ENCODE measurements around the gene MFSD12.

The MFSD12 gene

DNA sequence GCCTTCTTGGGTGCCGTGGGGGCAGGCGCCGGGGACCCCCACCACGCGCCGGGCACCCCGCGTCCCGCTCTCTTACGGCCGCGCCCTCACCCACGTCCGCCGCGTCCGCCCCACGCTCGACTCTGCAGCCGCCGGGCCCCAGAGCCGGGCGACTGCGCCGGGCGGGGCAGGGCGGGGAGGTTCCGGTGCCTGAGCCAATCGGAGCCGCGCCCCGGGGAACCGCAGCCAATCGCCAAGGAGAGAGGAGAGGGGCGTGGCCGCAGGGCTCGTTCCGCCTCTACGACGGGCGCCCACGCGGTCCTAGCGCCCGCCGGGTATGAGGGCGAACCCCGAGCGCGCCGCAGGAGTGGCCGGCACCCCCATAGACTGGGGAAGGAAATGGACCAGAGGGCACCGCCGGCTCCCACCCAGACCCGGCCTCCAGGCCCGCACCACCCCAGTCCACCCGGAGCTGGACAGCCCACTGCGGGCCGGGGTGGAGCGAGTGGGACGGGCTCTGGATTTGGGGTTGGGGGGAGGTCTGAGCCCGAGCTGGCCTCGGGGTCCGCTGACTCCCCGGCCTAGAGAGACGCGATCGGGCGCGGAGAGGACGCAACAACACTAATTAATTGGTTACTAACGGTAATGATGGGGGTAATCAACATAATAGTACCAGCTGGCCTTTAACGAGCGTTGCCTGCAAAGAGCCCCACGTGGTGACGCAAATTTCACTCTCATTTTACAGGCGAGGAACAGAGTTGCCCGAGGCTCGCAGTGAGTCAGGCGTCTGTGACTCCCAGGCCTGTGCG is at the start of gene MFSD12:
Gene MFSD12 (minus strand): TSS at position 126 of the 788 bp plus-strand sequence. CDS start 183 bp downstream, outside the sequence.
- DNase-seq (ENCODE audit: low spot score): peak; percentile 92

DNA sequence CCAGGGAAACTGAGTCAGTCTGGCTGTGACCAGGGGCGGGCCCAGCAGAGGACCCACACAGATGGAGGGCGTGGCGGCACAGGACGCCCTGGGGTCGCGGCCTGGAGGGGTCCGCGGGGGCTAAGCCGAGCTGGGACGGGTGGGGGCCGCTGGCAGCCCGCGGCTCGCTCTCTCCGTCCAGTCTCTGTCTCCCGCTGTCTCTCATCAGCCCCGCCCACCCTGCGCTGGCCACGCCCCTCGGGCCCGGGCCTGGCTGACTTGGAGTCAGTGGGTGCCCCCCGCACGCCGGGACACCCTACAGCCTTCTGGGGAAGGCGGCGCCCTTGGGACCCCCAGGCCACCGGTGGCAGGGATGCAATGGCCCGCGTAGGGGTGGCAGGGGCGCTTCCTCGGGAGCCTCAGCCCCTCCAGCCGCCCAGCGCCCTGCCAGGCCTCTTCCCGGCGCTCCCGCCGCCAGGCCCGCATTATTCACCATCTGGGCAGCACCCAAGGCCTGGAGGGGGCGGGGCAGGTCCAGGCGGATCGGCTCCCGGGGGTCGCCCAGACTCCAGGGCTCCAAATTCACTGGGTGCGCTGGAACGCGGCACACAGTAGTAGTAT is 49.4 kb upstream of the MFSD12 start, which contains the start of gene TBXA2R:
Gene TBXA2R (minus strand): TSS at position 186 of the 600 bp plus-strand sequence. CDS start 6,241 bp downstream, outside the sequence.
- peak; percentile 72 for DNase-seq (ENCODE audit: low spot score)

DNA sequence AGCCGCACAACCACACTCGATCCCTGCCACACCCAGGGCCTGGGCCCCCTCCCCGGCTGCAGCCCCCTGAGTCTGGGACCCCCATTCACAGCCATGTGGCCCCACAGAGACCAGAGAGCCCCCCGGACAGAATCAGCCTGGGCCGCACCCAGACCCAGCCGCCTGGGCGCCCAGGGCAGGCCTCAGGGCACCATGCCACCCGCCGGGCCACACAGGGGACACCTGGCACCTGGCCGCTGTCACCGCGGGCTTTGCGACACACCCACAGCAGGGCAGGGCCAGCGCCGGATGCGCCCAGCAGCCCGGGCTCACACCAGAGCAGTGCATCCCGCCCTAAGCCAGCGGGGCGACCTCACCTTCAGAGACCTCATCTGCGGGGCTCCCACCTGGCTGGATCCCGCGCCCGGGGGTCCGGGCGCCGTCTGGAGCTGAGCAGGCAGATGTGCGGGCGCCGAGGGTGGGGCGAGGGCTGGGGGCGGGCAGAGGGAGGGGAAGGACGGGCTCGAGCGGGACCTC is 48.8 kb upstream of the MFSD12 start:
- no peak for DNase-seq (ENCODE audit: low spot score)

DNA sequence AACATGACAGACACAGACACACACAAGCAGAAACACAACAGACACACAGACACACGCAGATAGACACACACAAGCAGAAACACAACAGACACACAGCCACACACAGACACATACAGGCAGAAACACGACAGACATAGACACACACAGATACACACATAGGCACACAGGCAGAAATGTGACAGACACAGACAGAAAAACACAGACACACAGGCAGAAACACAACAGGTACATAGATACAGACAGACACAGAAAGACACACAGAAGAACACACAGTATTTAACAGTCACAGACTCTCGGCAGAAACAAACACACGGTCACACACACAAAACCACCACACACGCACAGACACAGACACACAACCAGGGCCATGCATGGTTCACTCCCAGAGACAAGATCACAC is 48.4 kb upstream of the MFSD12 start:
- no peak for DNase-seq (ENCODE audit: low spot score)

DNA sequence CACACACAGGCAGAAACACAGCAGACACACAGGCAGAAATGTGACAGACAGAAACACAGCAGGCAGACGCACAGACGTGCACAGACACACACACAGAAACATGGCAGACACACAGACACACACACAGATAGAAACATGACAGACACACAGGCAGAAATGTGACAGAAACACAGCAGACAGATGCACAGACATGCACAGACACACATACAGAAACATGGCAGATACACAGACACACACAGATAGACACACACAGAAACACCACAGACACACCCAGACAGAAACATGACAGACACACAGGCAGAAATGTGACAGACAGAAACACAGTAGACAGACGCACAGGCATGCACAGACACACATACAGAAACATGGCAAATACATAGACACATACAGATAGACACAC is 48.0 kb upstream of the MFSD12 start:
- no peak for DNase-seq (ENCODE audit: low spot score)

DNA sequence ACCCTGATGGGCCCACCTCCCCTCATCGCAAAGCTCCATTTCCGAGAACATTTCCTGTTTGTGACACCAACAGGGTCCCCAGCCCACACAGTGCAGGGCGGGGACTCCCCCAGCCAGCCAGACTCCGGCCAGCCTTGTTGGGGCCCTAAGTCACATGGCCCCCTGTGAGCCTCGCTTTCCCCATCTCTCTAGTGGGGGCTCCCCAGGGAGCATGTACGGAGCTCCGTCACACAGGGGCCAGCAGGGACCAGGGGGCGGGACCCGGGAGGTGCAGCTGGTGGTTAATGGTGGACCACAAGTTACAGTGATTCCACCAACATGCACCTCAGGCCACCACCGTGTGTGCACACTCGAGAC is 47.6 kb upstream of the MFSD12 start:
- DNase-seq (ENCODE audit: low spot score): no peak

DNA sequence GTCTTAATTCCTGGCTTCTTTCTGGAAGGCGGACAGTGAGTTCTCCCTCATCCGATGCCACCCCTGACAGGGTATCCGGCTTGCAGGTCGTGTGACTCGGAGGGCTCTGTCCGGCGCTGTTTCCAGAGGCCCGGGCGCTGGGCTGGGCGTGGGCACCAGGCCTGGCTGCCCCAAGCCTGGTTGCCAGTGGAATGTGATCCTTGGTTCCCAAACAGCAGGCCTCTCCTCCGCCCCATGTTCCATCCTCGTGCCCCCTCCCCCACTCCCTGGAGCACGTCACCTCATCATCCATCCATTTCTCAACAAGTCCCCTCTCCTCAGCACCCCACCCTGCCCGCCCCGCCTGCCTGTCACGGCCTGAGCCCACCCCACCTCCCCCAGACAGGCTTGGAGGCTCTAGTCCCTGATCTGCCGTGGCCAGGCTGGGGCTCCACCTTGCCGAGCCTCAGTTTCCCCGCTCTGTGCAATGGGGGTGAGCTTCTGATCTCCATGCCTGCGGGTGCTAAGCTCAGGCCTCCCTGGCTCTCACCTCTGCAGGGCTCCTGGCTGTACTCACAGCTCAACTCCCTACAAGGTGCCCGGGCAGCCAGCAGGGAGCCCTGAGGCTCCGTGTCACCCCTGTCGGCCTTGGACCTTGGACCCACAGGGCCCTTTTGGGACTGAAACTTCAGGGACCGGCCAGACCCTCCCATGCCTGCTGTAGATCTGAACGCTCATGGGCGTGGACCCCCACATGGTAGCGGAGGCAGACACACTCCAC is 47.0 kb upstream of the MFSD12 start:
- DNase-seq (ENCODE audit: low spot score): no peak

DNA sequence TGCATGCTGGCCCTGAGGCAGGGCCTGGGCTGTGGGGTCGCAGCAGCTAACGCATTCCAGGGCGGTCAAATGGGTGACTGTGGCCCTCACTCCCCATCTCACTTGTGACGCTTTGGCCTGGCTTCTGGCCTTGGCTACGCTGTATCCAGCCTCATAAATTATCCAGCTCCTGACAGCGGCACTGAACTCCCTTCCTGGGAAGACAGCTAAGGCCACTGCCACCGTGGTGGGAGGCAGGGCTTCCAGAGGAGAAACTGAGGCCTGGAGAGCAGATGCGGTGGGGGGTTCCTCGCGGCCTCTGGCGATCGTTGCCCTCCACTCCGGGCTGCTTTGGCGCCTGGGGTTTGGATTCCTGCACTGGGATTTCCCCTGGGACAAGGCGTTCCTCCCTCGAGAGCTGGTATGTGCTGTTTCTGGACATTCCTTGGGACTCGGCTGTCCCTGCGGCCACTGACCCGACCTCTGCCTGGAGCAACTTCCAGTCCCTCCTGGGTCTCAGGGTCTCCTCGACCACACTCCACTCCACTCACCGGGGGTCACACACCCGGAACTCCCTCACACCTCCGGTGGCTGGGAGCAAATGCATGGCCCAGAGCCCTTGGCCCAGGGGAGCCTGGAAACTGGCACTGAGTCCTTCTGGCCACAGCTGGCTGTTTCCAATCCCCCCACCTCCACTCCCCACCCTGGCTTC is 45.9 kb upstream of the MFSD12 start:
- no peak for DNase-seq (ENCODE audit: low spot score)

DNA sequence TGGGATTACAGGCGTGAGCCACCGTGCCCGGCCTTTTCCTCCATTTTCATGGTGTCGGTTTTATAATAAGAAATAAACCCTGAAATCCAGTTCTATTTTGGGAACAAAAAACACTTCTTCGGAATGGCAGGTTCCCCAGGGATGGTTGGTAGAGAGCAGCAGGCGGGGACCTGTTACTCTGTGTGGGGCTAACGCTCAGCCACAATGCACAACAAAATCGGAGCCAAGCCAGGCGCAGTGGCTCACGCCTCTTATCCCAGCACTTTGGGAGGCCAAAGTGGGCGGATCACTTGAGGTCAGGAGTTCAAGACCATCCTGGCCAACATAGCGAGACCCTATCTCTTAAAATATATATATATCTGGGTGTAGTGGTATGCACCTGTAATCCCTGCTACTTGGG is 43.6 kb upstream of the MFSD12 start:
- DNase-seq (ENCODE audit: low spot score): no peak

DNA sequence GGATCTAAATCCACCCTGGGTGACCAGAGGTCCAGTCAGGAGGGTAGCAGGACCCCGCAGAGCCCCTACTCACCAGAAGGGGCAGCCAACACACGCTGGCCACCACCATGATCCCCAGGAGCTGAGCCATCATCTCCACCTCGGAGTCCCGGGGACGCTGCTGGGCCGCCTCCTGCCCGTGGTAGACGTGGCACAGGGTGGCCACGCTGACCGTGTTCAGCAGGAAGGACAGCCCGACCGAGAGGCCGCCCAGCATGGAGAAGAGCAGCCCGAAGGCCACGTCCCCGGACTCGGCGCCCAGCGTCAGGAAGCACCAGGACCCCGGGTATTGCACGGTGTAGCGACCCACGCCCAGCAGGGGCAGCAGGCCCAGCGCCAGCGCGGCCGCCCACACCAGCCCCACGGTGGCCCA is 42.4 kb upstream of the MFSD12 start:
- no peak for DNase-seq (ENCODE audit: low spot score)

DNA sequence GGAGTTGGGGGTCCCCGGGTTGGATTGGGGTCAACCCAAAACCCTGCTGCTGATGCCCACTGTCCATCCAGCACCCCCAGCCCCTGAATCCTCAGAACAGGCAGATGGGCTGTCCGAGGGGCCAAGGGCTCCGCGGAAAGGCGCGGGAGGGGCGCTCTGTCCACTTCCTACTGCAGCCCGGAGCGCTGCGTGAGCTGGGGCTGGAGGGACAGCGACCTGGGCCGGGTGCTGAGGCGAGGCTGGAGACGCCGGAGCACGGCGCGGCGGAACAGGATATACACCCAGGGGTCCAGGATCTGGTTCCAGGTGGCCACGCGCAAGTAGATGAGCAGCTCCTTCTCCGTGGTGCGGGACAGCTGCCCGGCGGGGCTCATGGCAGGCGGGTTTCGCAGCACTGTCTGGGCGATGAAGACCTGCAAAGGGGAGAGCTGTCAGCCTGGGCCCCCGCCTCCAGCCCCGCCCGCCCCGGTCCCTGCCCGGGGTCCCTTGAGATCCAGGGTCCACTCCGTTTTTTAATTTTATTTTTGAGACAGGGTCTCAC is 38.2 kb upstream of the MFSD12 start:
- DNase-seq (ENCODE audit: low spot score): no peak

DNA sequence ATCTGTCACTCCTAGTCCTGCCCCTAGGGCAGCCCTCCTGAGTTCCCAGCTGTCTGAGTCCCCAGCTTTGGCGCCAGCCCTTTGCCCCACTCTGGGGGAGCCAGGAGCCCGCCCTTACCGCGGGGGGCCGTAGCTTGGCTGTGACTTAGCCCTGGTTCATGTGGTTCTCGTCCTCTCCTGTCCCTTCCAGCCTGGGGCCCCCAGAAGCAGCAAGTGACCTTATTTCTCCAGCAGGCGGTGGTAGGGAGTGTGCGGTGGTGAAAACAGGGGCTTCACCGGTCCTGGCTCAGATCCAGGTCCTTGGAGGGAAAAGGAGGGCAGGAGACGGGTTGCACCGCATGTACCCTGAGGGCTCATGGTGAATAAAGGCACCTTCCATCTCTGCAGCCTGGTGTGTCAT is 35.8 kb upstream of the MFSD12 start:
- no peak for DNase-seq (ENCODE audit: low spot score)

DNA sequence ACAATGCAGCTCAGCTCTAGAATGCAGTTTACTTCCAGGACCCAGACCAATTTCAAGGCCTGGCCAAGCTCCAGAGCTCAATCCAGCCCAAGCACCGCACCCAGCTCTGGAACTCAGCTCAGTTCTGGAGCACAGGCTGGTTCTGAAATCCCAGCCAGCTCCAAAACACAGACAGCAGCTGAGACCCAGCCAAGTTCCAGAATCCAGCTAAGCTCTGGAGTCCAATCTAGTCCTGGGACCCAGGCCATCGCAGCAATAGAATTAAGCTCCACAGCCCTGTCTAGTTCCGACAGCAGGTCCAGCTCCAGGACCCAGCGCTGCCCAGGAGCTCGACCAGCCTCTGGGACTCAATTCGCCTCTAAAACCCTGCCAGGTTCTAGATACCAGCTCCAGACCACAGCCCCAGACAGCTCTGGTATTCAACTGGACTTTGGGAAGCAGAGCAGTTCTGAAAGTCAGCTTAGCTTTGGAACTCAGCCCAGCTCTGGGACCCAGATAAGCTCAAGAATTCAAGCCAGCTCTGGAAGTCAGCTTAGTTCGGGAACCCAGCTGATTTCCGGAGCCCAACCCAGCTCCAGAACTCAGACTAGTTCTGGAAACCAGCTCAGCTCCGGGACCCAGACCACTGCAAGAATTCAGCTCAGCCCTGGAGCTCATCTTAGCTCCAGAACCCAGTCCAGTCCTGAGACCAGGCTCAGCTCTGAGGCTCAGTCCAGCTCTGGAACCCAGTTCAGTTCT is 34.7 kb upstream of the MFSD12 start:
- DNase-seq (ENCODE audit: low spot score): no peak

DNA sequence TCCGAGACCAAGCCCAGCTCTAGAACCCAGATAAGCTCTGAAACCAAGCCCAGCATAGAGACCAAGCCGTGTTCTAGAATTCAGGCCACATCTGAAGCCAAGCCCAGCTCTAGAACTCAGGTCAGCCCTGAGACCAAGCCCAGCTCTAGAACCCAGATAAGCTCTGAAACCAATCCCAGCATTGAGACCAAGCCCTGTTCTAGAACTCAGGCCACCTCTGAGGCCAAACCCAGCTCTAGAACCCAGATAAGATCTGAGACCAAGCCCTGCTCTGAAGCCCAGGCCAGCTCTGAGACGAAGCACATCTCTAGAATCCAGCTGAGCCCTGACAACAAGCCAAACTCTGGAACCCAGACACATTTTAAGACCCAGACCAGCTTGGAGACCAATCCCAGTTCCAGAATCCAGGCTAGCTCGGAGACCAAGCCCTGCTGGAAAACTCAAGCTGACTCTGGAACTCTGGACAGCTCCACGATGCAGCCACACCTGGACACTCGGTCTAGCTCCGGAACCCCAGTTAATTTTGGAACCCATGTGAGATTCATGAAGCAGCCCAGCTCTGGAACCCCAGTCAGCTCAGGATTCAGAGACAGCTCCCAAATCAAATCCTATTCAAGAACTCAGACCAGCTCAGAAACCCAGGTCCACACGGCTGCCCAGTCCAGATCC is 33.7 kb upstream of the MFSD12 start:
- DNase-seq (ENCODE audit: low spot score): no peak

DNA sequence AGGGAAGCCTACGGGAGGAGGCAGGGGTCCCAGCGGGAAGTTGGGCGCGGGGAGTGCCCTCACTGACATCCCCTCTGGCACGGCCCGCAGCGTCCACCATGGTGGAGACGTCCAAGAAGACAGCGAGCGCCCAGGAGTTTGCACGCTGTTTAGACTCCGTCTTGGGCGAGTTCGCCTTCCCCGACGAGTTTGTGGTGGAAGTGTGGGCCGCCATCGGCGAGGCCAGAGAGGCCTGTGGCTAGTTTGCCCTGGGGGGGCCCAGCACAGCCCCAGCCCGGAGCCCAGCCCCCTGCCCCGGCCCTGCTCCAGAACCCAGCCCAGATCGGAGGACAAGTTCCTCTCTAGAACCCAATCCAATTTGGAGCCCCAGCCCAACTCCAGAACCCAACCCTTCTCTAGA is 32.6 kb upstream of the MFSD12 start:
- no peak for DNase-seq (ENCODE audit: low spot score)

DNA sequence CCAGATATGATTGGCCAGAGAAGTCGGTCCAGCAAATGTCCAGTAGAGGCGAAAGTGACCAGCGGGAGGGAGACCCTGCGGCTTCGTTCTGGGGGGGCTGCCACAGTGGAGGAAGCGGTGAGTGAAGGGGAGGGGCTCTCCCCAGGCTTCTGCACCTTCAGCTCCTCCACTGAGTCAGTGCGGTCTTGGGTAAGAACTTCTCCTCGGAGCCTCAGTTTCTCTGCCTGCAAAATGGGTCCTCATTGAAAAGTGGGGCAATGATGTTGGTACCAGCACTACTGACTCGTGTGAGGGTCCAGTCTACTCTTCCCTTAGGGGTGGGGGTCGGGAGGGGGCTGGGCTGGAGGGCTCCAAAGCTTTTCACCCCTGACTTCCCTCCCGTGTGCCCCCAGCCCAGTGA is 32.1 kb upstream of the MFSD12 start:
- no peak for DNase-seq (ENCODE audit: low spot score)

DNA sequence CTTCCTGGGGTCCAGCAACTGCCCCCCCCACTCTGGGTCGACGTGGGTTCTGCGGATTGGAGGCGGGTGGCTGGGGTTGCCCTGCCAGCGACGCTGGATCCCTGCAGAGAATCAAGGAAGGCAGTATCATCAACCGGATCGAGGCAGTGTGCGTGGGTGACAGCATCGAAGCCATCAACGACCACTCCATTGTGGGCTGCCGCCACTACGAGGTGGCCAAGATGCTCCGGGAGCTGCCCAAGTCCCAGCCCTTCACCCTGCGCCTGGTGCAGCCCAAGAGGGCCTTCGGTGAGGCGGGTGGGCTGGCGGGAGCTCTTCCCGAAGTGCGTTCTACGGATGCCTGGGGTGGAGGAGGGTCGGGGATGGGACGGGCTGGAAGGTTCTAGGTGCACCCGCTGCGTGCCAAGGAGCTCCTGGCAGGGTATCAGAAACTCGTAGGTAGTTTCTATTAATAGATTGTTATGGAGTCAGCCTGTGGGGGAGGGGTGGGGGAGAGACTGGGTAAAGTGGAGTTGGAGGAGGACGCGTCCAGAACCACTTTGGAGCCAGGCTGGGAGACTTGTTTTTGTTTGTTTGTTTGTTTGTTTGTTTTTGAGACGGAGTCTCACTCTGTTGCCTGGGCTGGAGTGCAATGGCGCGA is 29.4 kb upstream of the MFSD12 start:
- DNase-seq (ENCODE audit: low spot score): no peak

DNA sequence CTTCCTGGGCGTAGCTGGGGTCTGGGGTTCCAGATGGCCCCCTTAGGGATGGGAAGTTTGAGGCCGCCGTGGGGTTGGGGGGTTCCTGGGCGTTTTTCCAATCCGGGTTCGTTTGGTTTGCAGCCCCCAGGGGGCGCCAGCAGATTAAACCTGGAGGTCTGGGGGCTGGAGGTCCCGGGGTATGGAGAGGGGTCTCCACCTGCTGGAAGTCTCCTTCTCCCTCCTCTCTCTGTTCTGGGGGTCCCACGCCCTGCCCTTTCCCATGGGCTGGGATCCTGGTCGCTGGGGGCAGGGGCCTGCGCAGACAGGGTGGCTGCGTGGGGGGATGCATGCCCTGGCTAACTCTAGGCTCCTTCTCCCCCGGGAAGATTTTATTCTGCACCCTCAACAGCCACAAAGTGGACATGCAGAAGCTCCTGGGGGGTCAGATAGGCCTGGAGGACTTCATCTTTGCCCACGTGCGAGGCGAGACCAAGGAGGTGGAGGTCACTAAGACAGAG is 28.8 kb upstream of the MFSD12 start:
- no peak for DNase-seq (ENCODE audit: low spot score)

DNA sequence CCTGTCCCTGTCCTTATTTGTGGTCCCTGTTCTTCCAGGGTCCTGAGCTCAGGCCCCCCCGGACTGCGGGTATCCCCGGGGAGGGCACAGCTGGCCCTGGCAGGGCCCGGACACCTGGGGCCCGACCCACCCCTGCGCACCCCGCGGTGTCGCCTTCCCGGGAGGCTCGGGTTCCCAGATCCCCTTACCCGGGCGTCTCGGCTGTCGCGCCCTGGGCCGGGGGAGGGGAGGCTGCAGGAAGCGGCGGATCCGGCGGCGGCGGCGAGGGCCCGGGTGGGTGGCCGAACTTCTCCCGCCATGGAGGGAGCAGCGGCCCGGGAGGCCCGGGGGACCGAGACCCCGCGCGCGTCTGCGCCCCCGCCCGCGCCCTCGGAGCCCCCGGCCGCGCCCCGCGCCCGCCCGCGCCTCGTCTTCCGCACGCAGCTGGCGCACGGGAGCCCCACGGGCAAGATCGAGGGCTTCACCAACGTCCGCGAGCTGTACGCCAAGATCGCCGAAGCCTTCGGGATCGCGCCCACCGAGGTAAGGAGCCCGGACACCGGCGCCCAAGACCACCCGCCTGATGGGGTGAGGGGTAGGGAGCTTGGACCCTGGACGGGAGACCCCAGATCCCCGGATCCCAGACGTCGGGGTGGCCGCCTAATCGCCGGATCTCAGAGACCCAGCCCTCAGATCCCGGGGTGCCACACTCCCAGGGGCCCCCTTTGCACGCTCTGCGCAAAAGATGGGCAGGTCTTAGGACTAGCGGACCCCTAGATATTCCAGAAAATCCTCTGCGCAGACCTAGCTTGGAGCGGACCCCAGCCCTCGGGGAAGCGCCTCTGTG is 28.1 kb upstream of the MFSD12 start, which contains the start of gene GIPC3:
Gene GIPC3 (plus strand): TSS at position 178 of the 826 bp plus-strand sequence. CDS start 120 bp downstream, at position 298.
- DNase-seq (ENCODE audit: low spot score): no peak
